GM12865 (cell line): ENCODE measurements around the gene BMAL1.

Experiments
- DNase-seq: peaks from one replicate; pipeline ENCODE4 v3.0.0; 2010; ENCODE audit warnings: low read depth
- H3K4me3 ChIP-seq: 2 replicates; pipeline ENCODE4 v1.5.1; 2011; ENCODE audit warnings: mild to moderate bottlenecking, low read depth, low read length, control low read depth
- TF ChIP-seq, protein P1 (sequence below): IDR thresholded peaks from 2 replicates; pipeline ENCODE4 v1.5.1; 2011; ENCODE audit warnings: low read length, control low read depth, low read depth, inconsistent platforms; ENCODE audit not compliant: insufficient read depth; ENCODE audit errors: missing control alignments

The BMAL1 gene

GRCh38 chr11:13376402-13376801 lies 98.8 kb downstream of the BMAL1 start:
- no peak overlapping the region for H3K4me3 ChIP-seq
- no peak for DNase-seq
- TF ChIP-seq, protein P1, sequence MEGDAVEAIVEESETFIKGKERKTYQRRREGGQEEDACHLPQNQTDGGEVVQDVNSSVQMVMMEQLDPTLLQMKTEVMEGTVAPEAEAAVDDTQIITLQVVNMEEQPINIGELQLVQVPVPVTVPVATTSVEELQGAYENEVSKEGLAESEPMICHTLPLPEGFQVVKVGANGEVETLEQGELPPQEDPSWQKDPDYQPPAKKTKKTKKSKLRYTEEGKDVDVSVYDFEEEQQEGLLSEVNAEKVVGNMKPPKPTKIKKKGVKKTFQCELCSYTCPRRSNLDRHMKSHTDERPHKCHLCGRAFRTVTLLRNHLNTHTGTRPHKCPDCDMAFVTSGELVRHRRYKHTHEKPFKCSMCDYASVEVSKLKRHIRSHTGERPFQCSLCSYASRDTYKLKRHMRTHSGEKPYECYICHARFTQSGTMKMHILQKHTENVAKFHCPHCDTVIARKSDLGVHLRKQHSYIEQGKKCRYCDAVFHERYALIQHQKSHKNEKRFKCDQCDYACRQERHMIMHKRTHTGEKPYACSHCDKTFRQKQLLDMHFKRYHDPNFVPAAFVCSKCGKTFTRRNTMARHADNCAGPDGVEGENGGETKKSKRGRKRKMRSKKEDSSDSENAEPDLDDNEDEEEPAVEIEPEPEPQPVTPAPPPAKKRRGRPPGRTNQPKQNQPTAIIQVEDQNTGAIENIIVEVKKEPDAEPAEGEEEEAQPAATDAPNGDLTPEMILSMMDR: no peak

DNA sequence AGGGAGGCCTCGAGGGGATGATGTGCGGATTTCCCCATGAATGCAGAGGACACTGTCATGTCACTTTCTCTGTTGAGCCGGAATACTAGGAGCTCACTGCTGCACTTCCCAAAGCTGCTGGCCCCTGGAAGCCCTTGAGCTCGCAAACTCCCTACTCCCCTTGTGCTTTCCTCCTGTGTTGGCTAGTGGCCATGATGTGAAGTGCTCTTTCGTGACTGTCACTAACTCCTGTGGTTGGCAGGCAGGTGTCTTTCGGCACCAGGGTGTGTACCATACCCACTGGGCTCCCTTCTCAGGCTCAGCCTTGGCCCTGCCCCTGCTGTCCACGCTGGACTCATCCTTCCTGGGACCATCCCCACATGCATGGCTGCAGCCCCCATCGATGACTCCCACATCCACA lies 99.2 kb downstream of the BMAL1 start:
- H3K4me3 ChIP-seq: no peak overlapping the region
- no peak for DNase-seq
- TF ChIP-seq, protein P1: no peak

- TF ChIP-seq, protein P1: no peak
- no peak overlapping the region for H3K4me3 ChIP-seq
- DNase-seq: no peak
Measured at GRCh38 chr11:13378316-13378715, 100.7 kb downstream of the BMAL1 start.

DNA sequence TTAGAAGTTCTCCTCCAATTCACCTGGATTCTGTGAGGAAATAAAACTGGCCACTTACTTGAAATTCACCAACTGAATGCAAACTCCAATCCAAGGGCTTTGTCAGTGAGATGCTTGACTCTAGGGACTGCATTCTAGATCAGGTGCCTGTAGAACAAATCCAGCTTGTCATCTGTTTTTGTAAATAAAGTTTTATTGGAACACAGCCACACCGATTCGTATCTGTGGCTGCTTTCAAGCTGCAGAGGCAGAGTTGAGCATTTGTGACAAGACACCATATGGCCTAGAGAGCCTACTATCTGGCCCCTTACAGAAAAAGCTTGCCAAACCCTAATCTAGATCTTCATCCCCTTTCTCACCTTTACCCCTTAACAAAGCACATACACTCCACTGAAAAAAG lies 103.1 kb downstream of the BMAL1 start:
- no peak overlapping the region for H3K4me3 ChIP-seq
- TF ChIP-seq, protein P1: no peak
- DNase-seq: no peak

- DNase-seq: no peak
- TF ChIP-seq, protein P1: no peak
- H3K4me3 ChIP-seq: no peak overlapping the region
Measured at GRCh38 chr11:13382751-13383150, 105.2 kb downstream of the BMAL1 start.

- peak; percentile 39 for DNase-seq
- H3K4me3 ChIP-seq: no peak overlapping the region
- TF ChIP-seq, protein P1: peak; percentile 48
Measured at GRCh38 chr11:13384908-13385640, 107.5 kb downstream of the BMAL1 start.

DNA sequence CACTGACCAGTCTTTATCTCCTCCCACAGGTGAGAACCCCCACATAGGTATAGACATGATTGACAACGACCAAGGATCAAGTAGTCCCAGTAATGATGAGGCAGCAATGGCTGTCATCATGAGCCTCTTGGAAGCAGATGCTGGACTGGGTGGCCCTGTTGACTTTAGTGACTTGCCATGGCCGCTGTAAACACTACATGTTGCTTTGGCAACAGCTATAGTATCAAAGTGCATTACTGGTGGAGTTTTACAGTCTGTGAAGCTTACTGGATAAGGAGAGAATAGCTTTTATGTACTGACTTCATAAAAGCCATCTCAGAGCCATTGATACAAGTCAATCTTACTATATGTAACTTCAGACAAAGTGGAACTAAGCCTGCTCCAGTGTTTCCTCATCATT lies 109.0 kb downstream of the BMAL1 start:
- no peak overlapping the region for H3K4me3 ChIP-seq
- no peak for DNase-seq
- TF ChIP-seq, protein P1: no peak
